SK-N-SH (cell line): Measurements from ENCODE around the gene S100A6. TPM values are rescaled to one million over a fixed set of nuclear protein-coding genes. Genes with fewer than 3 reads are reported as not detected.

Source experiments
- CTCF ChIA-PET: fragments of 300-600, 350-600 bp; formaldehyde crosslinking; extraction: SDS; loops from one replicate; lab custom pipeline; 2021; lab: Yijun Ruan, JAX
- POLR2A ChIA-PET: fragments of 350-600 bp; sonication (Branson Sonifier 250); formaldehyde crosslinking; extraction: SDS; loops from one replicate; lab custom pipeline; 2020; ENCODE audit warnings: antibody characterized with exemption, inconsistent platforms; lab: Yijun Ruan, JAX
- DNase-seq: peaks from one replicate; pipeline ENCODE4 v3.0.0; 2012
- H2AFZ ChIP-seq: fragments of 200-600 bp; sonication (generic); 2 replicates; pipeline ENCODE4 v1.8.1; 2016; ENCODE audit warnings: antibody characterized with exemption, mild to moderate bottlenecking, low read depth
- H3F3A ChIP-seq: fragments of 200-600 bp; sonication (generic); replicated peaks from 2 replicates; pipeline ENCODE3; 2016; ENCODE audit warnings: antibody characterized with exemption, mild to moderate bottlenecking; ENCODE audit not compliant: insufficient read depth
- H3K27ac ChIP-seq, 2 experiments: fragments of 200-500 bp in 1 of 2; fragments of 200-600 bp in 1 of 2; sonication (Bioruptor generic) in 1 of 2; sonication (generic), shearing (Covaris generic) in 1 of 2; 2 replicates each; pipeline versions ENCODE4 v1.5.1 to v1.6.1; 2014 to 2016; ENCODE audit warnings: low read depth in 2 of 2, inconsistent platforms in 1 of 2, low read length in 1 of 2, mild to moderate bottlenecking in 1 of 2, mixed read lengths in 1 of 2
- H3K27me3 ChIP-seq: fragments of 200-600 bp; sonication (generic), shearing (Covaris generic); 2 replicates; pipeline ENCODE4 v1.6.1; 2016; ENCODE audit warnings: mixed run types; ENCODE audit not compliant: insufficient read depth
- H3K36me3 ChIP-seq, 2 experiments: fragments of 200-500 bp in 1 of 2; fragments of 200-600 bp in 1 of 2; sonication (Bioruptor generic) in 1 of 2; sonication (generic) in 1 of 2; replicated peaks in 1 of 2; 2 replicates each; pipeline versions ENCODE3 to v1.5.1; 2014 to 2016; ENCODE audit warnings: low read length in 1 of 2, mild to moderate bottlenecking in 1 of 2; ENCODE audit not compliant: insufficient read depth in 2 of 2, control insufficient read depth in 1 of 2
- H3K4me1 ChIP-seq, 2 experiments: fragments of 200-500 bp in 1 of 2; fragments of 200-600 bp in 1 of 2; sonication (Bioruptor generic) in 1 of 2; sonication (generic), shearing (Covaris generic) in 1 of 2; 2 replicates each; pipeline versions ENCODE4 v1.5.1 to v1.6.1; 2014 to 2016; ENCODE audit warnings: low read depth in 1 of 2, low read length in 1 of 2, mixed run types in 1 of 2; ENCODE audit not compliant: insufficient read depth in 2 of 2, control insufficient read depth in 1 of 2
- H3K4me2 ChIP-seq: fragments of 200-600 bp; sonication (generic), shearing (Covaris generic); 2 replicates; pipeline ENCODE4 v1.6.1; 2017; ENCODE audit warnings: mixed run types
- H3K4me3 ChIP-seq, 2 experiments: fragments of 200-500 bp in 1 of 2; fragments of 200-600 bp in 1 of 2; sonication (Bioruptor generic) in 1 of 2; sonication (generic), shearing (Covaris generic) in 1 of 2; 2 replicates each; pipeline versions ENCODE4 v1.5.1 to v1.8.1; 2014 to 2016; ENCODE audit warnings: low read depth in 2 of 2, inconsistent platforms in 1 of 2, low read length in 1 of 2, mild to moderate bottlenecking in 1 of 2, mixed read lengths in 1 of 2, moderate library complexity in 1 of 2
- H3K79me2 ChIP-seq: fragments of 200-600 bp; sonication (generic); 2 replicates; pipeline ENCODE4 v1.8.1; 2017; ENCODE audit warnings: mild to moderate bottlenecking; ENCODE audit not compliant: insufficient read depth
- H3K9ac ChIP-seq: fragments of 200-600 bp; sonication (generic); 2 replicates; pipeline ENCODE4 v1.6.1; 2017; ENCODE audit warnings: mixed run types
- H3K9me2 ChIP-seq: fragments of 200-600 bp; sonication (generic); 2 replicates; pipeline ENCODE4 v1.6.1; 2017; ENCODE audit warnings: mixed run types
- H3K9me3 ChIP-seq: fragments of 200-600 bp; sonication (generic); 2 replicates; pipeline ENCODE4 v1.6.1; 2017; ENCODE audit warnings: mixed run types, mild to moderate bottlenecking, moderate library complexity
- H4K20me1 ChIP-seq: fragments of 200-600 bp; sonication (generic); 2 replicates; pipeline ENCODE4 v1.6.1; 2017; ENCODE audit warnings: mild to moderate bottlenecking, mixed run types; ENCODE audit not compliant: insufficient read depth
- ELF1 ChIP-seq: IDR thresholded peaks from 2 replicates; pipeline ENCODE4 v1.4.0; 2012
- EP300 ChIP-seq, 2 experiments: IDR thresholded peaks; 2 replicates each; pipeline versions ENCODE4 v1.4.0 to v1.6.1; 2012; ENCODE audit warnings: borderline replicate concordance in 1 of 2, low read depth in 1 of 2, low read length in 1 of 2
- EZH2phosphoT487 ChIP-seq: fragments of 200-600 bp; sonication (generic); IDR thresholded peaks from 2 replicates; pipeline ENCODE4 v1.6.1; 2017; ENCODE audit warnings: low read depth, mixed run types, mild to moderate bottlenecking, antibody characterized with exemption, moderate library complexity, borderline replicate concordance
- FOSL2 ChIP-seq: IDR thresholded peaks from 2 replicates; pipeline ENCODE4 v1.4.0; 2012; ENCODE audit warnings: low read depth, mild to moderate bottlenecking, moderate library complexity, borderline replicate concordance
- FOXJ3 ChIP-seq: sonication (generic); formaldehyde crosslinking; IDR thresholded peaks from 2 replicates; pipeline ENCODE4 v1.5.1; 2020; ENCODE audit warnings: mild to moderate bottlenecking, missing genetic modification reagents
- GABPA ChIP-seq: IDR thresholded peaks from 2 replicates; pipeline ENCODE4 v1.4.0; 2012; ENCODE audit warnings: low read depth, mild to moderate bottlenecking
- GATA2 ChIP-seq: sonication (generic); formaldehyde crosslinking; IDR thresholded peaks from 2 replicates; pipeline ENCODE4 v1.5.0; 2020; ENCODE audit warnings: mild to moderate bottlenecking, missing genetic modification reagents
- JUND ChIP-seq: IDR thresholded peaks from 2 replicates; pipeline ENCODE4 v1.4.0; 2012
- MXI1 ChIP-seq: IDR thresholded peaks from 2 replicates; pipeline ENCODE4 v1.6.1; 2012; ENCODE audit warnings: mild to moderate bottlenecking, low read depth, low read length, improper control_type of control experiment
- NRF1 ChIP-seq: IDR thresholded peaks from 2 replicates; pipeline ENCODE4 v1.6.1; 2012; ENCODE audit warnings: low read depth, mild to moderate bottlenecking, low read length
- RCOR1 ChIP-seq: fragments of 150-350 bp; IDR thresholded peaks from 2 replicates; pipeline ENCODE4 v1.6.1; 2017; ENCODE audit warnings: antibody characterized with exemption, low read length
- SMC3 ChIP-seq: IDR thresholded peaks from 2 replicates; pipeline ENCODE4 v1.6.1; 2012; ENCODE audit warnings: low read depth, low read length, improper control_type of control experiment
- TCF12 ChIP-seq: IDR thresholded peaks from 2 replicates; pipeline ENCODE4 v1.4.0; 2012
- TEAD4 ChIP-seq: IDR thresholded peaks from 2 replicates; pipeline ENCODE4 v1.4.0; 2012; ENCODE audit warnings: mild to moderate bottlenecking, borderline replicate concordance; ENCODE audit not compliant: insufficient read depth
- USF2 ChIP-seq: fragments of 150-350 bp; IDR thresholded peaks from 2 replicates; pipeline ENCODE4 v1.6.1; 2017; ENCODE audit warnings: antibody characterized with exemption, low read length, low read depth, borderline replicate concordance
- YY1 ChIP-seq: IDR thresholded peaks from 2 replicates; pipeline ENCODE4 v1.4.0; 2012; ENCODE audit warnings: low read depth, mild to moderate bottlenecking
- WGBS: methylation state at CpG from one replicate; pipeline ENCODE4 v1.1.6; 2017; ENCODE audit warnings: low lambda C conversion rate; 5-methylcytosine and 5-hydroxymethylcytosine counted together
- polyA plus RNA-seq, 3 experiments: library from polyadenylated mRNA; depleted of rRNA; stranded (reverse); fragments of >200 nt; gene quantifications; 2 replicates each; pipeline ENCODE4 v1.2.3, GENCODE V29; 2012
- TF ChIP-seq, protein P1 (sequence below): IDR thresholded peaks from 2 replicates; pipeline ENCODE4 v1.4.0; 2012; ENCODE audit warnings: low read depth
- TF ChIP-seq, protein P2 (sequence below): IDR thresholded peaks from 2 replicates; pipeline ENCODE4 v1.4.0; 2012; ENCODE audit warnings: low read depth, borderline replicate concordance
- TF ChIP-seq, protein P3 (sequence below): IDR thresholded peaks from 2 replicates; pipeline ENCODE4 v1.4.0; 2012; ENCODE audit warnings: low read depth, borderline replicate concordance
- TF ChIP-seq, protein P4 (sequence below): IDR thresholded peaks from 2 replicates; pipeline ENCODE4; 2012

The S100A6 gene
- polyA plus RNA-seq, 1 of the 3 experiments (the other 2 are of a cell fraction), result 895 TPM

DNA sequence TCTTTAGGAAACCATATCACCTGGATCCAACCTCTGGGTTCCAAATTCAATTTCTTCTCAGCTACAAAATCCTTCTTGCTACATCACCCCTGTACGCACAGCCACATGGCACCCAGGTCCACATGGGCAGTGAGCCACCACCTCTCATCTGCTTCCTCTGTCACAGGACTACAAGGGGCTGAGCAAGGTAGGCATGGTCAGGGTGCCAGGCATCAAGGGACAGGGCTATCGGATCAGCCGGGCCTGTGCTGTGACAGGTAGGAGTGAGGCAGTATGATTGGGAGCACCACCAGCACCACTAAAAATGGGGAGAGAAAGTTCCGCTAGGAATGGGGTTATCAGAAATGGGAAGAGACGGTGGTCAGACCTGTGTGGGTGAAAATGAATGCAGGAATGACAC lies 29.4 kb downstream of the S100A6 start (continued):
- TF ChIP-seq RCOR1 (no peak), TCF12 (no peak), TEAD4 (no peak)
- TF ChIP-seq, protein P1, sequence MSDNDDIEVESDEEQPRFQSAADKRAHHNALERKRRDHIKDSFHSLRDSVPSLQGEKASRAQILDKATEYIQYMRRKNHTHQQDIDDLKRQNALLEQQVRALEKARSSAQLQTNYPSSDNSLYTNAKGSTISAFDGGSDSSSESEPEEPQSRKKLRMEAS, result no peak

DNA sequence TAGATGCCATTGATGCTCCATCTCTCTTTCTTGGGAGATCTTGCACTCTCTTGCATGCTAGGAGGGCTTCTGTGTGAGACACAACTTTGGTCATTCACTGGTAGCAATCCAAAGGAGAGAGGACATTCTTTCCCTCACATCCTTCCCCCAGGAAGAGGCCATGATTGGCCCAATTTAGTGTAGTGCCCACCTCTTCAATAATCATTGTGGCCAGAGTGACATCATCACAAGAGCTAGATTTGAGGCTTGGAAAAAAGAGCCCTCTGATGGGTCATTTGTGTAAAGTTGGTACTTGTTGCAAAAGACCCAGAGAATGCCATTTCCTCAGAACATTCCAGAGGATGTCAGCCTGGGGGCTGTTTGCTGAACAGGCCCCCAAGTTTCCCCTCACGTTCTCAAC lies 30.2 kb downstream of the S100A6 start:
- H3K4me1 ChIP-seq, result peaks cover 7 to 20% of the 10 kb centered on the region in 2 experiments; a peak in 3 of 4 replicates

More for the DNA sequence above, 30.2 kb downstream of the S100A6 start:
- ChIA-PET CTCF (interaction anchor here (1.2 to 18.0 kb wide), 2 partner anchors 65 to 113 kb away, joined by 3 to 283 read pairs; no protein-coding TSS in a partner anchor), POLR2A (no interaction called here)
- Histone ChIP-seq H4K20me1 (no peaks in the 10 kb centered on the region), H3K4me2 (no peak overlapping the region), H2AFZ (no peak overlapping the region), H3K9ac (no peak overlapping the region), H3K36me3 (no peaks in the 10 kb centered on the region), H3K27ac (no peak overlapping the region), H3F3A (peaks cover 26% of the 10 kb centered on the region)
- no peak for DNase-seq
- WGBS, result 91% methylated on average over 1 of the region's 1 CpG
- TF ChIP-seq SMC3 (no peak), NRF1 (no peak), FOXJ3 (CRISPR knock-in tag) (no peak), TCF12 (no peak), RCOR1 (no peak), MXI1 (no peak), JUND (no peak), YY1 (no peak), USF2 (no peak), ELF1 (no peak), GATA2 (CRISPR knock-in tag) (no peak), GABPA (no peak), FOSL2 (no peak), EP300 (IDR thresholded peaks at IDR 0.05; ENCODE audit: borderline replicate concordance in 1 of 2, low read depth in 1 of 2, low read length in 1 of 2) (no peak), EZH2phosphoT487 (no peak)
- TF ChIP-seq, protein P2, sequence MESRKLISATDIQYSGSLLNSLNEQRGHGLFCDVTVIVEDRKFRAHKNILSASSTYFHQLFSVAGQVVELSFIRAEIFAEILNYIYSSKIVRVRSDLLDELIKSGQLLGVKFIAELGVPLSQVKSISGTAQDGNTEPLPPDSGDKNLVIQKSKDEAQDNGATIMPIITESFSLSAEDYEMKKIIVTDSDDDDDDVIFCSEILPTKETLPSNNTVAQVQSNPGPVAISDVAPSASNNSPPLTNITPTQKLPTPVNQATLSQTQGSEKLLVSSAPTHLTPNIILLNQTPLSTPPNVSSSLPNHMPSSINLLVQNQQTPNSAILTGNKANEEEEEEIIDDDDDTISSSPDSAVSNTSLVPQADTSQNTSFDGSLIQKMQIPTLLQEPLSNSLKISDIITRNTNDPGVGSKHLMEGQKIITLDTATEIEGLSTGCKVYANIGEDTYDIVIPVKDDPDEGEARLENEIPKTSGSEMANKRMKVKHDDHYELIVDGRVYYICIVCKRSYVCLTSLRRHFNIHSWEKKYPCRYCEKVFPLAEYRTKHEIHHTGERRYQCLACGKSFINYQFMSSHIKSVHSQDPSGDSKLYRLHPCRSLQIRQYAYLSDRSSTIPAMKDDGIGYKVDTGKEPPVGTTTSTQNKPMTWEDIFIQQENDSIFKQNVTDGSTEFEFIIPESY, result no peak
- TF ChIP-seq, protein P3, sequence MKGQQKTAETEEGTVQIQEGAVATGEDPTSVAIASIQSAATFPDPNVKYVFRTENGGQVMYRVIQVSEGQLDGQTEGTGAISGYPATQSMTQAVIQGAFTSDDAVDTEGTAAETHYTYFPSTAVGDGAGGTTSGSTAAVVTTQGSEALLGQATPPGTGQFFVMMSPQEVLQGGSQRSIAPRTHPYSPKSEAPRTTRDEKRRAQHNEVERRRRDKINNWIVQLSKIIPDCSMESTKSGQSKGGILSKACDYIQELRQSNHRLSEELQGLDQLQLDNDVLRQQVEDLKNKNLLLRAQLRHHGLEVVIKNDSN, result no peak
- TF ChIP-seq, protein P4, sequence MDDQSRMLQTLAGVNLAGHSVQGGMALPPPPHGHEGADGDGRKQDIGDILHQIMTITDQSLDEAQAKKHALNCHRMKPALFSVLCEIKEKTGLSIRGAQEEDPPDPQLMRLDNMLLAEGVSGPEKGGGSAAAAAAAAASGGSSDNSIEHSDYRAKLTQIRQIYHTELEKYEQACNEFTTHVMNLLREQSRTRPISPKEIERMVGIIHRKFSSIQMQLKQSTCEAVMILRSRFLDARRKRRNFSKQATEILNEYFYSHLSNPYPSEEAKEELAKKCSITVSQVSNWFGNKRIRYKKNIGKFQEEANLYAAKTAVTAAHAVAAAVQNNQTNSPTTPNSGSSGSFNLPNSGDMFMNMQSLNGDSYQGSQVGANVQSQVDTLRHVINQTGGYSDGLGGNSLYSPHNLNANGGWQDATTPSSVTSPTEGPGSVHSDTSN, result no peak
- TF ChIP-seq, all 33 proteins: peak for 0
- Histone ChIP-seq H3K4me3 (no peak overlapping the region), H3K79me2 (no peaks in the 10 kb centered on the region), H3K27me3 (no peaks in the 10 kb centered on the region), H3K9me2 (no peaks in the 10 kb centered on the region), H3K9me3 (no peaks in the 10 kb centered on the region)
